WTC11 (cell line): ENCODE measurements around the gene TTC17. TPM values are rescaled to one million over a fixed set of nuclear protein-coding genes. Genes with fewer than 3 reads are reported as not detected.

Source experiments
- ATAC-seq: fragments of 200-7000 bp; cut with Tn5 transposase; 2 replicates; pipeline ENCODE4 v1.10.0; 2021; ENCODE audit warnings: mild to moderate bottlenecking, moderate library complexity
- CTCF ChIA-PET: fragments of 300-600 bp; sonication (Branson Sonifier 250); formaldehyde crosslinking; loops from one replicate; lab custom pipeline; 2021; ENCODE audit warnings: antibody characterized with exemption; lab: Charles Lee
- POLR2A ChIA-PET: fragments of 350-600 bp; sonication (Branson Sonifier 250); formaldehyde crosslinking; loops from one replicate; lab custom pipeline; 2021; ENCODE audit warnings: antibody characterized with exemption; lab: Charles Lee
- DNase-seq: peaks from one replicate; pipeline ENCODE4 v3.0.0; 2021; ENCODE audit warnings: low spot score
- H3K27ac Mint-ChIP-seq: 2 replicates; pipeline ENCODE4 v1.8.0; 2021; ENCODE audit warnings: mixed read lengths
- H3K27me3 Mint-ChIP-seq: 2 replicates; pipeline ENCODE4 v1.8.0; 2021; ENCODE audit warnings: low read depth, mild to moderate bottlenecking, moderate library complexity, mixed read lengths
- H3K36me3 Mint-ChIP-seq: 2 replicates; pipeline ENCODE4 v1.8.0; 2021; ENCODE audit warnings: mixed read lengths
- H3K4me1 Mint-ChIP-seq: 2 replicates; pipeline ENCODE4 v1.8.0; 2022; ENCODE audit warnings: mixed read lengths
- H3K4me3 Mint-ChIP-seq: 2 replicates; pipeline ENCODE4 v1.8.0; 2021; ENCODE audit warnings: mild to moderate bottlenecking, moderate library complexity, mixed read lengths
- H3K9me3 Mint-ChIP-seq: 2 replicates; pipeline ENCODE4 v1.8.0; 2021; ENCODE audit warnings: mixed read lengths
- ATF1 ChIP-seq: sonication (generic); formaldehyde crosslinking; IDR thresholded peaks from 2 replicates; pipeline ENCODE4 v1.8.1; 2023; ENCODE audit warnings: mild to moderate bottlenecking, moderate library complexity, missing genetic modification reagents
- CBFB ChIP-seq: sonication (generic); formaldehyde crosslinking; IDR thresholded peaks from 2 replicates; pipeline ENCODE4 v1.8.1; 2022; ENCODE audit warnings: mild to moderate bottlenecking, low read depth, missing genetic modification reagents
- CREB1 ChIP-seq: sonication (generic); formaldehyde crosslinking; IDR thresholded peaks from 2 replicates; pipeline ENCODE4 v1.8.0; 2023; ENCODE audit warnings: mild to moderate bottlenecking, missing genetic modification reagents
- CREM ChIP-seq: sonication (generic); formaldehyde crosslinking; IDR thresholded peaks from 2 replicates; pipeline ENCODE4 v1.8.1; 2022; ENCODE audit warnings: mild to moderate bottlenecking, missing genetic modification reagents, moderate library complexity
- ETV6 ChIP-seq: sonication (generic); formaldehyde crosslinking; IDR thresholded peaks from 2 replicates; pipeline ENCODE4 v1.8.1; 2022; ENCODE audit warnings: mild to moderate bottlenecking, missing genetic modification reagents
- KAT7 ChIP-seq: sonication (generic); formaldehyde crosslinking; IDR thresholded peaks from 2 replicates; pipeline ENCODE4 v1.8.1; 2023; ENCODE audit warnings: missing genetic modification reagents, mild to moderate bottlenecking, borderline replicate concordance
- NFATC4 ChIP-seq: fragments of 250-450 bp; sonication (Bioruptor Pico); IDR thresholded peaks from 2 replicates; pipeline ENCODE4 v1.9.0; 2021; ENCODE audit warnings: mild to moderate bottlenecking
- OVOL2 ChIP-seq: fragments of 250-450 bp; sonication (Bioruptor Pico); IDR thresholded peaks from 2 replicates; pipeline ENCODE4 v1.9.0; 2021; ENCODE audit warnings: mild to moderate bottlenecking, borderline replicate concordance
- SMAD3 ChIP-seq: sonication (generic); formaldehyde crosslinking; IDR thresholded peaks from 2 replicates; pipeline ENCODE4 v1.8.0; 2022; ENCODE audit warnings: missing genetic modification reagents, mild to moderate bottlenecking, borderline replicate concordance
- SP1 ChIP-seq: sonication (generic); formaldehyde crosslinking; conservative IDR thresholded peaks from 2 replicates; pipeline ENCODE4 v1.8.1; 2022; ENCODE audit warnings: missing genetic modification reagents
- TEAD4 ChIP-seq: sonication (generic); formaldehyde crosslinking; IDR thresholded peaks from 2 replicates; pipeline ENCODE4 v1.8.0; 2022; ENCODE audit warnings: mild to moderate bottlenecking, missing genetic modification reagents
- ZNF121 ChIP-seq: sonication (generic); formaldehyde crosslinking; IDR thresholded peaks from 2 replicates; pipeline ENCODE4 v1.8.0; 2023; ENCODE audit warnings: missing genetic modification reagents
- ZNF138 ChIP-seq: sonication (generic); formaldehyde crosslinking; conservative IDR thresholded peaks from 2 replicates; pipeline ENCODE4 v1.8.1; 2022; ENCODE audit warnings: mild to moderate bottlenecking, moderate library complexity, missing genetic modification reagents
- ZNF317 ChIP-seq: sonication (generic); formaldehyde crosslinking; IDR thresholded peaks from 2 replicates; pipeline ENCODE4 v1.8.1; 2023; ENCODE audit warnings: low read depth, mild to moderate bottlenecking, moderate library complexity, missing genetic modification reagents, borderline replicate concordance
- ZNF416 ChIP-seq: fragments of 250-450 bp; sonication (Bioruptor Pico); IDR thresholded peaks from 2 replicates; pipeline ENCODE4 v1.9.0; 2021; ENCODE audit warnings: mild to moderate bottlenecking, inconsistent platforms
- ZNF671 ChIP-seq: fragments of 250-450 bp; sonication (Bioruptor Pico); IDR thresholded peaks from 2 replicates; pipeline ENCODE4 v1.8.0; 2021; ENCODE audit warnings: mild to moderate bottlenecking
- total RNA-seq: library from RNA; stranded (reverse); gene quantifications from 3 replicates; pipeline ENCODE4 v1.2.3, GENCODE V29; 2021
- TF ChIP-seq, protein P1 (sequence below): fragments of 250-450 bp; sonication (Bioruptor Pico); IDR thresholded peaks from 2 replicates; pipeline ENCODE4 v1.9.0; 2021; ENCODE audit warnings: moderate library complexity, mild to moderate bottlenecking, inconsistent platforms, borderline replicate concordance
- TF ChIP-seq, protein P2 (sequence below): sonication (generic); formaldehyde crosslinking; IDR thresholded peaks from 2 replicates; pipeline ENCODE4 v1.8.0; 2022; ENCODE audit warnings: mild to moderate bottlenecking, missing genetic modification reagents
- TF ChIP-seq, protein P3 (sequence below): sonication (generic); formaldehyde crosslinking; IDR thresholded peaks from 2 replicates; pipeline ENCODE4 v1.8.0; 2022; ENCODE audit warnings: mild to moderate bottlenecking, missing genetic modification reagents
- TF ChIP-seq, protein P4 (sequence below): sonication (generic); formaldehyde crosslinking; IDR thresholded peaks from 2 replicates; pipeline ENCODE4 v1.8.1; 2022; ENCODE audit warnings: low read depth, mild to moderate bottlenecking, moderate library complexity, missing genetic modification reagents, borderline replicate concordance
- TF ChIP-seq, protein P5 (sequence below): sonication (generic); formaldehyde crosslinking; conservative IDR thresholded peaks from 2 replicates; pipeline ENCODE4 v1.8.1; 2022; ENCODE audit warnings: mild to moderate bottlenecking, missing genetic modification reagents

TTC17 gene
- total RNA-seq, 1 experiment from 2014 or later = 69.0 TPM

DNA sequence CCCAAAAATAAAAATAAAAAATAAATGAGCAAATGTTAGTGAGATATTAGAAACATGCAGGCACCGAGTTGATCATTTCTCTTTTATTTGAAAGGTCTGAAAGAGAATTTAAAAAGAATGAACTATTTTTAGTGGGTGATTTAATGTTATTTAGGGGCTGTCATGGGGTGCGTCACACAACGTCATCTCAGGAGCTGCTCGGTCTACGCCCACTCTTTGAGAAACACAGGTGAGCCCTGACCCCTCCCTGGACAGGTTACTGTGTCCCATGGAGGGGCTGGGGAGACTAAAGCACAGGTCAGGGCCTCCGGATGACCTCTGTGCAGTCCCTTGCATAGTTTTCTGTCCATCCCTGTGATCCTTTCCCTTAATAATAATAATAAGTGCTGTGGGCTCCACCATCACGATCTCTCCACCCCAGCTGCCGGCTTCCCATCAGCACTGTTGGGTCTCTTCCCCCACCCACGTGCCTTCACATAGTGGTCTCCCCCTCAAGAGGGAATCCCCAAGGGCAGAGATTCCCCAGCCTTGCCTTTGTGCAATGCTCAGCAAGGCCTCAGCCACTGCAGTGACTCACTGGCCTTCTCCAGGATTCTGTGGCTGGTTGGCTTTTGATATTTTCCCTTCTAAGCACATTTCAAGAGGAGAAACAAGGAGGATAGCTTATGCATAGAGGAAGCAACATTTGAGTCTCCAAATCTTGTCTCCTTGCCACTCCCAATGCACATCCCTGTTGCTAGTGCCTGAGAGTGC lies 159.9 kb downstream of the TTC17 start:
- no peak overlapping the region for H3K27ac Mint-ChIP-seq
- no peak overlapping the region for H3K4me3 Mint-ChIP-seq
- 0 out of 2 replicates have a peak, but pooled peaks cover 3% of the 10 kb centered on the region for H3K4me1 Mint-ChIP-seq
- ChIA-PET POLR2A (no interaction called here), CTCF (interaction anchor here (0.5 to 8.0 kb wide), 4 partner anchors 12 to 57 kb away, joined by 3 to 112 read pairs (median 32); no protein-coding TSS in a partner anchor)
- no peaks in the 10 kb centered on the region for H3K36me3 Mint-ChIP-seq
- peaks cover 30% of the 10 kb centered on the region for H3K27me3 Mint-ChIP-seq
- H3K9me3 Mint-ChIP-seq = peaks cover 11% of the 10 kb centered on the region
- no peak for ATAC-seq
- TF ChIP-seq ATF1 (CRISPR knock-in tag) = no peak
- TF ChIP-seq ZNF317 = no peak
- TF ChIP-seq, protein P1, sequence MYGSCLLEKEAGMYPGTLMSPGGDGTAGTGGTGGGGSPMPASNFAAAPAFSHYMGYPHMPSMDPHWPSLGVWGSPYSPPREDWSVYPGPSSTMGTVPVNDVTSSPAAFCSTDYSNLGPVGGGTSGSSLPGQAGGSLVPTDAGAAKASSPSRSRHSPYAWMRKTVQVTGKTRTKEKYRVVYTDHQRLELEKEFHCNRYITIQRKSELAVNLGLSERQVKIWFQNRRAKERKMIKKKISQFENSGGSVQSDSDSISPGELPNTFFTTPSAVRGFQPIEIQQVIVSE (CRISPR knock-in tag) = no peak
- no peak for TF ChIP-seq ZNF416 (CRISPR knock-in tag)
- no peak for TF ChIP-seq KAT7 (CRISPR knock-in tag)
- TF ChIP-seq SMAD3 (CRISPR knock-in tag) = no peak
- TF ChIP-seq NFATC4 (CRISPR knock-in tag) = no peak
- DNase-seq = no peak

DNA sequence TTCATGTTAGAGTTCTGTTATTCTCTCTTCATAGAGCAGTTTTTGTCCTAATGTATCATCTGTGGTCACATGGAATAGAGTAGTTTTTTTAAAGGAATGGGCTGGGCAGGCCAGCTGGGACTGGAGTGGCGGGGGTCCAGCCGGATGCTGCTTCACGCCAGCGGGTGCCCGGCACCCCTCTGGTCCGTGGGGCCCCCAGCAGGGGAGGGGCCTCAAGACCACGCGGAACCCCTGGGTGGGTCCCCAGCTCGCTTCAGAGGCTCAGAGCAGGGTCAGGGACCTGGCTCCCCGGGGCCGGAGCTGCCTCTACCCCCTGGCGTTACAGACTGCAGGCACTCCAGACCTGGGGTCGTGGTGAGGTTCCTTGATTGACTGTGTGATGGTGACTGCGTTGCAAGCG lies 162.8 kb downstream of the TTC17 start:
- Mint-ChIP-seq H3K36me3 (no peaks in the 10 kb centered on the region), H3K27ac (no peak overlapping the region), H3K9me3 (peaks cover 11% of the 10 kb centered on the region), H3K4me3 (no peak overlapping the region), H3K27me3 (peaks cover 40% of the 10 kb centered on the region), H3K4me1 (no peaks in the 10 kb centered on the region)
- ChIA-PET CTCF (interaction anchor here (2.0 to 2.7 kb wide), 4 partner anchors 18 to 52 kb away, joined by 7 to 10 read pairs (median 10); no protein-coding TSS in a partner anchor), POLR2A (no interaction called here)
- TF ChIP-seq ZNF671 = no peak
- no peak for TF ChIP-seq ZNF138 (CRISPR knock-in tag)
- no peak for TF ChIP-seq SP1
- no peak for ATAC-seq
- no peak for DNase-seq

DNA sequence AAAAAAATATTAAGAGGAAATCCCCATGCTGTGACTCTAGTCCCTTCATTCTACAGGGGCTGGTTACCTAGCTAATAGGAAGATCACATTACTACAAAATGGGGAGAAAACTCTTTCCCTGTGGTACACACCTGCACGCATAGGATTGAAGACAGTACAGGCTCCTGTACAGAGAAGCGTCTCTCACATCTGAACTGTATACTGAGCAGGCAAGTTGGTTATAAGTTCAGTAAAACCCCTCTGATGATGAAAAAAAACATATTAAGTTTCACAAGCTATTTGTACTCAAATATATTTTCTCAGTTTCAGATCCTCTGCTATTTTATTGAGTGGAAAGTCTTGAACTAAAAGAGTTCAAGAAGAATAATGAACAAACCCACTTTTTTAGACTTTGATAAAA lies 164.9 kb downstream of the TTC17 start:
- POLR2A ChIA-PET = no interaction called here
- peaks cover 47% of the 10 kb centered on the region for H3K27me3 Mint-ChIP-seq
- no peak for DNase-seq
- no peak overlapping the region for H3K27ac Mint-ChIP-seq
- TF ChIP-seq, protein P2, sequence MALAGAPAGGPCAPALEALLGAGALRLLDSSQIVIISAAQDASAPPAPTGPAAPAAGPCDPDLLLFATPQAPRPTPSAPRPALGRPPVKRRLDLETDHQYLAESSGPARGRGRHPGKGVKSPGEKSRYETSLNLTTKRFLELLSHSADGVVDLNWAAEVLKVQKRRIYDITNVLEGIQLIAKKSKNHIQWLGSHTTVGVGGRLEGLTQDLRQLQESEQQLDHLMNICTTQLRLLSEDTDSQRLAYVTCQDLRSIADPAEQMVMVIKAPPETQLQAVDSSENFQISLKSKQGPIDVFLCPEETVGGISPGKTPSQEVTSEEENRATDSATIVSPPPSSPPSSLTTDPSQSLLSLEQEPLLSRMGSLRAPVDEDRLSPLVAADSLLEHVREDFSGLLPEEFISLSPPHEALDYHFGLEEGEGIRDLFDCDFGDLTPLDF (CRISPR knock-in tag) = no peak
- TF ChIP-seq, protein P3, sequence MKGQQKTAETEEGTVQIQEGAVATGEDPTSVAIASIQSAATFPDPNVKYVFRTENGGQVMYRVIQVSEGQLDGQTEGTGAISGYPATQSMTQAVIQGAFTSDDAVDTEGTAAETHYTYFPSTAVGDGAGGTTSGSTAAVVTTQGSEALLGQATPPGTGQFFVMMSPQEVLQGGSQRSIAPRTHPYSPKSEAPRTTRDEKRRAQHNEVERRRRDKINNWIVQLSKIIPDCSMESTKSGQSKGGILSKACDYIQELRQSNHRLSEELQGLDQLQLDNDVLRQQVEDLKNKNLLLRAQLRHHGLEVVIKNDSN (CRISPR knock-in tag) = no peak
- TF ChIP-seq OVOL2 (CRISPR knock-in tag) = no peak
- CTCF ChIA-PET = interaction anchor here (2.1 to 2.7 kb wide), 2 partner anchors 20 to 49 kb away, joined by 7 to 9 read pairs; no protein-coding TSS in a partner anchor
- H3K4me1 Mint-ChIP-seq = no peaks in the 10 kb centered on the region
- ATAC-seq = no peak
- no peak overlapping the region for H3K4me3 Mint-ChIP-seq
- no peaks in the 10 kb centered on the region for H3K36me3 Mint-ChIP-seq
- peaks cover 17% of the 10 kb centered on the region for H3K9me3 Mint-ChIP-seq

DNA sequence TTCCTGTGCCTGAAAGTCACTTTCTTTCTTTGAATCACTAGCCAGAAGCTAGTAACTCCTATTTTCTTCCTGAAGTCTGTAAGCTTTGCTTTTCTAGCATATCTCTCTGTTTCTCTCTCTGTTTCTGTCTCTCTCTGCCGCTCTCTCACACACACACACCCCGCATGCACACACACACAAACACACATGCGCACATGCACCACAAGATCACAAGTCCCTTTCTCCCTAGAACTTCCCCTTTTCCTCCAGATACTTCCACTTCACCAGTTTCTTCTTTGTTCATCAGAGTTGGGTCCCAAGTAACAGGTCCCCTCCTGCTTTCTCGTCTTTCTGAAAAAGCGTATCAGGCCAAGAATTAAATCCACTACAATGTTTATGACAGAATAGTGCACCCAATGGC lies 173.3 kb downstream of the TTC17 start:
- Mint-ChIP-seq H3K36me3 (no peaks in the 10 kb centered on the region), H3K27me3 (peaks cover 21% of the 10 kb centered on the region), H3K4me1 (no peaks in the 10 kb centered on the region), H3K9me3 (peaks cover 5% of the 10 kb centered on the region), H3K27ac (no peak overlapping the region), H3K4me3 (no peak overlapping the region)
- ATAC-seq = no peak
- POLR2A ChIA-PET = no interaction called here
- DNase-seq = no peak
- CTCF ChIA-PET = interaction anchor here (1.2 to 1.9 kb wide), 2 partner anchors 17 to 26 kb away, joined by 4 to 5 read pairs; no protein-coding TSS in a partner anchor
- TF ChIP-seq, protein P4, sequence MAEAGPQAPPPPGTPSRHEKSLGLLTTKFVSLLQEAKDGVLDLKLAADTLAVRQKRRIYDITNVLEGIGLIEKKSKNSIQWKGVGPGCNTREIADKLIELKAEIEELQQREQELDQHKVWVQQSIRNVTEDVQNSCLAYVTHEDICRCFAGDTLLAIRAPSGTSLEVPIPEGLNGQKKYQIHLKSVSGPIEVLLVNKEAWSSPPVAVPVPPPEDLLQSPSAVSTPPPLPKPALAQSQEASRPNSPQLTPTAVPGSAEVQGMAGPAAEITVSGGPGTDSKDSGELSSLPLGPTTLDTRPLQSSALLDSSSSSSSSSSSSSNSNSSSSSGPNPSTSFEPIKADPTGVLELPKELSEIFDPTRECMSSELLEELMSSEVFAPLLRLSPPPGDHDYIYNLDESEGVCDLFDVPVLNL (CRISPR knock-in tag) = no peak
- TF ChIP-seq TEAD4 (CRISPR knock-in tag) = no peak
- TF ChIP-seq, protein P5, sequence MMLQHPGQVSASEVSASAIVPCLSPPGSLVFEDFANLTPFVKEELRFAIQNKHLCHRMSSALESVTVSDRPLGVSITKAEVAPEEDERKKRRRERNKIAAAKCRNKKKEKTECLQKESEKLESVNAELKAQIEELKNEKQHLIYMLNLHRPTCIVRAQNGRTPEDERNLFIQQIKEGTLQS = no peak
- TF ChIP-seq ZNF138 (CRISPR knock-in tag) = no peak
- TF ChIP-seq ETV6 (CRISPR knock-in tag) = no peak
- TF ChIP-seq ZNF121 (CRISPR knock-in tag) = no peak
- TF ChIP-seq CREB1 (CRISPR knock-in tag) = no peak
- no peak for TF ChIP-seq CBFB (CRISPR knock-in tag)
- no peak for TF ChIP-seq CREM (CRISPR knock-in tag)
- no peak for TF ChIP-seq SMAD3 (CRISPR knock-in tag)
- TF ChIP-seq ZNF317 = no peak
